A673 (cell line): ENCODE measurements around the gene CCDC12. TPM values are rescaled to one million over a fixed set of nuclear protein-coding genes. Genes with fewer than 3 reads are reported as not detected.

Experiments
- BruUV-seq: library from RNA; stranded (reverse); fragments of 400-500 nt; replicated peaks from 2 replicates; lab custom pipeline; 2021; lab: Mats Ljungman, UMichigan
- CTCF ChIA-PET: fragments of 300-600 bp; sonication (Branson Sonifier 250); formaldehyde crosslinking; loops from one replicate; lab custom pipeline; 2022; ENCODE audit warnings: antibody characterized with exemption; lab: Charles Lee
- POLR2A ChIA-PET: fragments of 300-600 bp; sonication (Branson Sonifier 250); formaldehyde crosslinking; loops from one replicate; lab custom pipeline; 2022; ENCODE audit warnings: antibody characterized with exemption; ENCODE audit not compliant: low non-redundant PET; lab: Charles Lee
- DNase-seq: peaks from one replicate; pipeline ENCODE4 v3.0.0-alpha.2; 2015; ENCODE audit warnings: low spot score
- H3K27ac ChIP-seq: fragments of 200-600 bp; sonication (generic); 2 replicates; pipeline ENCODE4 v1.5.1; 2016; ENCODE audit warnings: mixed run types, low read depth, mild to moderate bottlenecking, mixed read lengths, antibody characterized with exemption, low read length; ENCODE audit not compliant: poor library complexity, severe bottlenecking
- H3K27me3 ChIP-seq: fragments of 200-600 bp; sonication (generic); replicated peaks from 2 replicates; pipeline ENCODE4 v1.6.1; 2017; ENCODE audit warnings: mixed run types, low read depth, mild to moderate bottlenecking, mixed read lengths, antibody characterized with exemption, low read length; ENCODE audit not compliant: insufficient read depth, poor library complexity
- H3K36me3 ChIP-seq: fragments of 200-600 bp; sonication (generic); 2 replicates; pipeline ENCODE4 v1.6.1; 2016; ENCODE audit warnings: mixed run types, mild to moderate bottlenecking, mixed read lengths, antibody characterized with exemption, low read length; ENCODE audit not compliant: insufficient read depth, poor library complexity, severe bottlenecking
- H3K4me1 ChIP-seq: fragments of 200-600 bp; sonication (generic); 2 replicates; pipeline ENCODE4 v1.6.1; 2017; ENCODE audit warnings: mixed run types, mild to moderate bottlenecking, mixed read lengths, antibody characterized with exemption, low read length; ENCODE audit not compliant: insufficient read depth, poor library complexity, severe bottlenecking
- H3K4me3 ChIP-seq: fragments of 200-600 bp; sonication (generic); 2 replicates; pipeline ENCODE4 v1.5.1; 2016; ENCODE audit warnings: low read depth, mixed run types, mild to moderate bottlenecking, mixed read lengths, low read length; ENCODE audit not compliant: poor library complexity, severe bottlenecking
- H3K9me3 ChIP-seq: fragments of 200-600 bp; sonication (generic); 2 replicates; pipeline ENCODE4 v1.6.1; 2016; ENCODE audit warnings: mixed run types, low read depth, mild to moderate bottlenecking, mixed read lengths, antibody characterized with exemption, low read length; ENCODE audit not compliant: poor library complexity, severe bottlenecking
- CTCF ChIP-seq: fragments of 300-800, 200-600 bp; sonication (generic); conservative IDR thresholded peaks from 2 replicates; pipeline ENCODE4 v1.5.1; 2017; ENCODE audit warnings: low read depth, mild to moderate bottlenecking, antibody characterized with exemption, low read length, moderate library complexity, mixed read lengths
- EZH2 ChIP-seq: fragments of 200-600 bp; sonication (generic); IDR thresholded peaks from 2 replicates; pipeline ENCODE4 v1.6.1; 2017; ENCODE audit warnings: borderline replicate concordance, low read depth, mild to moderate bottlenecking, mixed read lengths, antibody characterized with exemption, low read length; ENCODE audit not compliant: poor library complexity, severe bottlenecking
- intact Hi-C: fragments of 100-400 bp; cut with micrococcal nuclease; formaldehyde crosslinking; loops from one replicate; pipeline ENCODE4 v1.10.0; 2022; ENCODE audit not compliant: unreplicated experiment
- total RNA-seq: library from RNA; stranded (reverse); gene quantifications from 2 replicates; pipeline ENCODE4 v1.2.3, GENCODE V29; 2021

The CCDC12 gene
- total RNA-seq, 1 experiment from 2014 or later: 28.2 TPM

DNA sequence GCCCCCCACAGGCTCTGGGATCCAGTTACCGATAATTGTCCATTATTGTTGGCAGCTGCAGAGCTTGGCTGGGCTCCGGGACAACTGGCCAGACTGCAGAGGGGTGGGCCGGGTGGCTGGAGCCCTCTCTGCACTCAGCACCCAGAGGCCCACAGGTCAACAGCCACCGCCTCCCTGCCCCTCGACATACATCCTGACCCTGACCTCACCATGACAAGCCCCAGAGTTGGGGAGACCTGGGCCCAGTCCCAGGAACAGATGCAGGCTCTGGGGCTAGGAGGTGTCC lies 76.6 kb downstream of the CCDC12 start:
- no peaks in the 10 kb centered on the region for H3K4me1 ChIP-seq
- TF ChIP-seq CTCF (no peak), EZH2 (no peak)
- H3K27ac ChIP-seq: no peak overlapping the region
- no peaks in the 10 kb centered on the region for H3K9me3 ChIP-seq
- no peak for DNase-seq
- intact Hi-C loops: no loop called here
- CTCF ChIA-PET: no interaction called here
- BruUV-seq: no TSS peak
- POLR2A ChIA-PET: no interaction called here
- H3K36me3 ChIP-seq: no peaks in the 10 kb centered on the region
- H3K4me3 ChIP-seq: no peak overlapping the region
- no peaks in the 10 kb centered on the region for H3K27me3 ChIP-seq

DNA sequence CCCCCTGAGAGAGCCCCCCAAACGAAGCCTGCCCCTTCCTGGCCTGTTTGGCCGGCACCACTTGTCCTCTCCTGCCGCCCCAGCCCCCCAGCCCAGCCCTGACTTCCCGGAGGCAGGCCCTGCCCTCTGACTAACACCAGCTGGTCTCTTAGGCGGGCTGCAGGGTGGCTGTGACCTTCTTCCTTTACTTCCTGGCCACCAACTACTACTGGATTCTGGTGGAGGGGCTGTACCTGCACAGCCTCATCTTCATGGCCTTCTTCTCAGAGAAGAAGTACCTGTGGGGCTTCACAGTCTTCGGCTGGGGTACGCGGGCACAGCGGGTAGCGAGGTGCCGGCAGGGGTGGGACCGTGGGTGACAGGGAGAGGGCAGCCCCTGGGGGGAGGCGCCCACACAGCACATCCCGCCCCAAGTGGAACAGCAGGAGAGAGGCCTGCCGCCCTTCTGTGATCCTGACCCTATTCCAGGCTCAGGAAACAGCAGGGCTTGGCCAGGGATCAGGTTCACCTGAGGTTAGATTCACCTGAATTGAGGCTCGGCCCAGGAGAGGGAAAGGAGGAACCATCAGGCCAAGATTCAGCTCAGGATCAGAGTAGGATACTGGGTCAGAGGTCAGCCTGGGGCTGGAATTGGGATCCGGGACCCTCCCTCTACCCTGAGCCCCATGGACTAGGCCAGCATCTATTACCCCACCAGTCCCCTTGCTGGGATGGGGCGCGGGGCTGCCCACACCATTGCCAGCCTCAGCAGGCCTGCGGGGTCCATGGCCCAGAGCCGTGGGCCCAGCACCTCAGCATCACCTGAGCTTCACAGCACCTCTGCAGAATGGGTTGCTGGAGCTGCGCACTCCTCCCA lies 77.2 kb downstream of the CCDC12 start:
- BruUV-seq: no TSS peak
- no peaks in the 10 kb centered on the region for H3K27me3 ChIP-seq
- no peak overlapping the region for H3K4me3 ChIP-seq
- DNase-seq: no peak
- no peaks in the 10 kb centered on the region for H3K9me3 ChIP-seq
- intact Hi-C loops: no loop called here
- H3K36me3 ChIP-seq: no peaks in the 10 kb centered on the region
- POLR2A ChIA-PET: no interaction called here
- no peak for TF ChIP-seq CTCF
- H3K27ac ChIP-seq: no peak overlapping the region
- CTCF ChIA-PET: interaction anchor here (0.6 kb wide), 1 partner anchor 415 kb away, joined by 4 read pairs; no protein-coding TSS in a partner anchor
- no peaks in the 10 kb centered on the region for H3K4me1 ChIP-seq

DNA sequence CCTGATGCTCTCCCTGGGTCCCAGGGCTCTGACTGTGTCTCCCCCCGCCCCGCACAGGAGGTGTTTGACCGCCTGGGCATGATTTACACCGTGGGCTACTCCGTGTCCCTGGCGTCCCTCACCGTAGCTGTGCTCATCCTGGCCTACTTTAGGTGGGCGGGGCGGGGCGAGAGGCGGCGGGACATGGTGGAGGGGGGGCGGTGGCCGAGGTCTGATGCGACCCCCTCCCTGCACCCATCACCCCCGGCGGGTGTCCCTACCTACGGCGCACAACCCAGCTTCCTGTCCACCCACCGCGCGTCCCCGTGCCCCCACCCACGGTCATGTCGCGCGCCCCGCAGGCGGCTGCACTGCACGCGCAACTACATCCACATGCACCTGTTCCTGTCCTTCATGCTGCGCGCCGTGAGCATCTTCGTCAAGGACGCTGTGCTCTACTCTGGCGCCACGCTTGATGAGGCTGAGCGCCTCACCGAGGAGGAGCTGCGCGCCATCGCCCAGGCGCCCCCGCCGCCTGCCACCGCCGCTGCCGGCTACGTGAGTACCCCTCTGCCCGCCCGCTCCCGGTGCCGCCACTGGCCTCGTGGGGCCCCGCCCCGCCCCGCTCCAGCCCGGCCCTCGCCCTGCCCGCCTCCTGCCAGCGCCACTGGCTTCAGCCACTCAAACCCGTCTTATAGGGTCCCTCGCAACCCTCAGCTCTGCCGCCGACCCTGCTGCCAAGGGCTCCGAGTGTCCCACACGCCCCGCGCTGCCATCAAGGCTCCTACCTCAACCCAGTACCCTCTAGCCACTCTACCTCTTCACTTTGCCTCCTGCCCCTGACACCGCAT lies 78.0 kb downstream of the CCDC12 start:
- Histone ChIP-seq H3K27ac (no peak overlapping the region), H3K27me3 (no peaks in the 10 kb centered on the region), H3K4me3 (no peak overlapping the region), H3K4me1 (no peaks in the 10 kb centered on the region), H3K36me3 (no peaks in the 10 kb centered on the region), H3K9me3 (no peaks in the 10 kb centered on the region)
- ChIA-PET CTCF (interaction anchor here (0.6 kb wide), 1 partner anchor 416 kb away, joined by 4 read pairs; no protein-coding TSS in a partner anchor), POLR2A (no interaction called here)
- TF ChIP-seq EZH2 (no peak), CTCF (no peak)
- no TSS peak for BruUV-seq
- no peak for DNase-seq
- intact Hi-C loops: no loop called here
